OCI-LY7 (cell line): ENCODE measurements around the gene FOXI1. TPM values are rescaled to one million over a fixed set of nuclear protein-coding genes. Genes with fewer than 3 reads are reported as not detected.

Experiments used
- total RNA-seq, 2 experiments: library from RNA; depleted of rRNA in 1 of 2; stranded (reverse); fragments of >200 nt in 1 of 2; shearing (Covaris generic) in 1 of 2; gene quantifications; 2 replicates each; pipeline ENCODE4 v1.2.3, GENCODE V29; 2014 to 2022

Gene FOXI1
- total RNA-seq, 2 experiments from 2014 or later, result not detected

Other genes with a start within 250 kb of the FOXI1 start
- not detected in 2 replicates for gene INSYN2B, start 125.4 kb upstream of the FOXI1 start, total RNA-seq (2014; rRNA removed; shearing (Covaris generic))
- gene INSYN2B, start 125.4 kb upstream of the FOXI1 start, total RNA-seq (2022), result not detected in 2 replicates
- not detected in 2 replicates for gene C5orf58, start 127.1 kb downstream of the FOXI1 start, total RNA-seq (2014; rRNA removed; shearing (Covaris generic))
- gene C5orf58, start 127.1 kb downstream of the FOXI1 start, total RNA-seq (2022), result not detected in 2 replicates
- not detected in 2 replicates for gene LCP2, start 191.9 kb downstream of the FOXI1 start, total RNA-seq (2014; rRNA removed; shearing (Covaris generic))
- gene LCP2, start 191.9 kb downstream of the FOXI1 start, total RNA-seq (2022), result 2.6 and 3.1 TPM in 2 replicates